ENCODE measurements around the gene TCTN1.

DNA sequence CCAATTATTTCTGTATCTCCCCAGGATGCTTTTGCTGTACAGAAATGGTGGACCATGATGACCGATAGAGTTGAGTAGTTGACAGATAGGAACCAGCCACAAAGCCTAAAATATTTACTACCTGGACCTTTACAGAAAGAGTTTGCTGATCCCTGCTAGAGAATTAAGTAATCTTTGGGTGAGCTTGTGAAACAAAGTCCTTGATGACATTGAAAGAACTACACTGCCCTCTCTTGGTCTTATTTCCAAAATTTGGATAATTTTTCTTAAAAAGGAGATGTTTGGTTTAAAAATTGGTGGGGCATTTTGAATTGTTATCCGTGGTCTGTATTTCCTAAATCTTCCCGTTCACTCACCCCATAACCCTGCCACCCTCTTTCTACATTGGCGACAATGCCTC, 13.7 kb upstream of the TCTN1 start:
- no peak for TF ChIP-seq RXRA (CRISPR knock-in tag; IDR thresholded peaks at IDR 0.05)
- no peak for TF ChIP-seq RFX5 (IDR thresholded peaks at IDR 0.05; ENCODE audit: low read depth, low read length)
- no peak for TF ChIP-seq HDAC6 (IDR thresholded peaks at IDR 0.05; ENCODE audit: low read depth, low read length)
- TF ChIP-seq CHD2 (IDR thresholded peaks at IDR 0.05; ENCODE audit: low read depth, low read length) = no peak
- TF ChIP-seq TBL1XR1 (IDR thresholded peaks at IDR 0.05; ENCODE audit: borderline replicate concordance, low read length, partially characterized antibody) = no peak
- no peak for TF ChIP-seq BRCA1 (CRISPR knock-in tag; IDR thresholded peaks at IDR 0.05)
- no peak for TF ChIP-seq EZH2 (conservative IDR thresholded peaks at IDR 0.05; ENCODE audit: low read depth, low read length)
- no peak for TF ChIP-seq ZFP36 (IDR thresholded peaks at IDR 0.05; ENCODE audit: borderline replicate concordance, low read depth, low read length, partially characterized antibody)
- TF ChIP-seq NR1H2 (CRISPR knock-in tag; IDR thresholded peaks at IDR 0.05; ENCODE audit: borderline replicate concordance, low read depth) = no peak
- TF ChIP-seq ZNF589 (CRISPR knock-in tag; conservative IDR thresholded peaks at IDR 0.05) = no peak
